HG03159 (cell line): ENCODE results near the gene LRRC55.
"Not testable (repeated sequence)": the region's sequence is repeated elsewhere in the genome, so short reads cannot be mapped to it uniquely, and the experiment has no call there.

Experiments used
- ATAC-seq: cut with Tn5 transposase; IDR thresholded peaks from one replicate; pipeline ENCODE4 v1.9.1; 2021; ENCODE audit warnings: mild to moderate bottlenecking, moderate library complexity; ENCODE audit not compliant: unreplicated experiment

The LRRC55 gene

GRCh38 chr11:57160665-57161064 lies 21.1 kb upstream of the LRRC55 start:
- ATAC-seq, result no peak

- no peak for ATAC-seq
Observed at GRCh38 chr11:57161351-57161750, 20.4 kb upstream of the LRRC55 start.

- no peak for ATAC-seq
Observed at GRCh38 chr11:57162179-57162898, 19.4 kb upstream of the LRRC55 start.

- no peak for ATAC-seq
Observed at GRCh38 chr11:57163160-57163868, 18.4 kb upstream of the LRRC55 start.

- no peak for ATAC-seq
Observed at GRCh38 chr11:57164317-57164716, 17.4 kb upstream of the LRRC55 start.

GRCh38 chr11:57167125-57167846 lies 14.5 kb upstream of the LRRC55 start:
- no peak for ATAC-seq

GRCh38 chr11:57169732-57170313 lies 11.9 kb upstream of the LRRC55 start:
- not testable (repeated sequence) for ATAC-seq

- ATAC-seq, result no peak
Observed at GRCh38 chr11:57172031-57172430, 9.7 kb upstream of the LRRC55 start.

- ATAC-seq, result no peak
Observed at GRCh38 chr11:57174656-57175055, 7.1 kb upstream of the LRRC55 start.

GRCh38 chr11:57175478-57175877 lies 6.3 kb upstream of the LRRC55 start:
- ATAC-seq, result no peak

GRCh38 chr11:57178334-57178733 lies 3.4 kb upstream of the LRRC55 start:
- no peak for ATAC-seq

GRCh38 chr11:57179681-57180080 lies 2.1 kb upstream of the LRRC55 start:
- no peak for ATAC-seq

- ATAC-seq, result no peak
Observed at GRCh38 chr11:57180081-57180561, 1.6 kb upstream of the LRRC55 start.

GRCh38 chr11:57180964-57181363 lies 789 bp upstream of the LRRC55 start:
- ATAC-seq, result no peak

- no peak for ATAC-seq
Observed at GRCh38 chr11:57182896-57183295, 1.1 kb downstream of the LRRC55 start.

- ATAC-seq, result no peak
Observed at GRCh38 chr11:57190548-57190947, 8.8 kb downstream of the LRRC55 start.

- no peak for ATAC-seq
Observed at GRCh38 chr11:57191311-57192219, 9.8 kb downstream of the LRRC55 start.

GRCh38 chr11:57192316-57192715 lies 10.6 kb downstream of the LRRC55 start:
- ATAC-seq, result no peak

GRCh38 chr11:57196596-57196995 lies 14.8 kb downstream of the LRRC55 start:
- ATAC-seq, result no peak

GRCh38 chr11:57197762-57198161 lies 16.0 kb downstream of the LRRC55 start:
- no peak for ATAC-seq
